Memory B cell (primary cell): Measurements from ENCODE around the gene TDRD1.

Experiments used
- ATAC-seq: fragments of 150-1000 bp; cut with Tn5 transposase; 2 replicates; pipeline ENCODE4 v1.10.0; 2021; ENCODE audit warnings: low read depth, mild to moderate bottlenecking, moderate library complexity
- DNase-seq, 2 donors: peaks; one replicate each; pipeline ENCODE4 v3.0.0; 2022; ENCODE audit warnings: low spot score in 2 of 2
- H3K27ac Mint-ChIP-seq: one replicate; pipeline ENCODE4 v1.8.0; 2022; ENCODE audit warnings: mild to moderate bottlenecking, moderate library complexity, mixed read lengths
- H3K27me3 Mint-ChIP-seq: one replicate; pipeline ENCODE4 v1.8.0; 2022; ENCODE audit warnings: mixed read lengths
- H3K36me3 Mint-ChIP-seq: one replicate; pipeline ENCODE4 v1.8.0; 2022; ENCODE audit warnings: mild to moderate bottlenecking, mixed read lengths
- H3K4me1 Mint-ChIP-seq: one replicate; pipeline ENCODE4 v1.8.0; 2022; ENCODE audit warnings: mixed read lengths
- H3K4me3 Mint-ChIP-seq: one replicate; pipeline ENCODE4 v1.8.0; 2022; ENCODE audit warnings: mild to moderate bottlenecking, moderate library complexity, mixed read lengths
- H3K9me3 Mint-ChIP-seq: one replicate; pipeline ENCODE4 v1.8.0; 2022; ENCODE audit warnings: mixed read lengths

TDRD1 gene

GRCh38 chr10:114255227-114255626 is 76.1 kb downstream of the TDRD1 start:
- no peaks in the 10 kb centered on the region for H3K4me1 Mint-ChIP-seq
- no peaks in the 10 kb centered on the region for H3K36me3 Mint-ChIP-seq
- H3K27me3 Mint-ChIP-seq, result peaks cover 13% of the 10 kb centered on the region
- no peaks in the 10 kb centered on the region for H3K9me3 Mint-ChIP-seq
- DNase-seq, result no peak
- H3K4me3 Mint-ChIP-seq, result no peak overlapping the region
- H3K27ac Mint-ChIP-seq, result no peak overlapping the region
- no peak for ATAC-seq

- H3K27ac Mint-ChIP-seq, result no peak overlapping the region
- H3K36me3 Mint-ChIP-seq, result no peaks in the 10 kb centered on the region
- DNase-seq (no peak), ATAC-seq (no peak)
- no peak overlapping the region for H3K4me3 Mint-ChIP-seq
- H3K27me3 Mint-ChIP-seq, result peaks cover 13% of the 10 kb centered on the region
- no peaks in the 10 kb centered on the region for H3K4me1 Mint-ChIP-seq
- no peaks in the 10 kb centered on the region for H3K9me3 Mint-ChIP-seq
These were observed 77.0 kb downstream of the TDRD1 start for GRCh38 chr10:114256008-114256765.

- Mint-ChIP-seq H3K4me1 (no peaks in the 10 kb centered on the region), H3K27me3 (peaks cover 13% of the 10 kb centered on the region), H3K27ac (no peak overlapping the region), H3K36me3 (no peaks in the 10 kb centered on the region), H3K4me3 (no peak overlapping the region), H3K9me3 (no peaks in the 10 kb centered on the region)
- no peak for ATAC-seq
- DNase-seq, result no peak
These were observed 77.7 kb downstream of the TDRD1 start for GRCh38 chr10:114256822-114257221.

GRCh38 chr10:114257498-114257897 is 78.3 kb downstream of the TDRD1 start:
- peaks cover 11% of the 10 kb centered on the region for H3K27me3 Mint-ChIP-seq
- no peak for DNase-seq
- no peaks in the 10 kb centered on the region for H3K4me1 Mint-ChIP-seq
- no peaks in the 10 kb centered on the region for H3K9me3 Mint-ChIP-seq
- H3K36me3 Mint-ChIP-seq, result no peaks in the 10 kb centered on the region
- H3K27ac Mint-ChIP-seq, result no peak overlapping the region
- no peak overlapping the region for H3K4me3 Mint-ChIP-seq
- ATAC-seq, result no peak

GRCh38 chr10:114258274-114258840 is 79.2 kb downstream of the TDRD1 start:
- H3K4me1 Mint-ChIP-seq, result no peaks in the 10 kb centered on the region
- no peak for DNase-seq
- H3K27ac Mint-ChIP-seq, result no peak overlapping the region

GRCh38 chr10:114259824-114260223 is 80.7 kb downstream of the TDRD1 start:
- Mint-ChIP-seq H3K9me3 (no peaks in the 10 kb centered on the region), H3K36me3 (no peaks in the 10 kb centered on the region), H3K27ac (no peak overlapping the region), H3K4me3 (no peak overlapping the region), H3K27me3 (peaks cover 3% of the 10 kb centered on the region), H3K4me1 (no peaks in the 10 kb centered on the region)
- ATAC-seq (no peak), DNase-seq (no peak)

More at GRCh38 chr10:114258274-114258840, 79.2 kb downstream of the TDRD1 start:
- Mint-ChIP-seq H3K36me3 (no peaks in the 10 kb centered on the region), H3K27me3 (peaks cover 8% of the 10 kb centered on the region), H3K4me3 (no peak overlapping the region), H3K9me3 (no peaks in the 10 kb centered on the region)
- no peak for ATAC-seq

GRCh38 chr10:114260366-114260765 is 81.2 kb downstream of the TDRD1 start:
- no peak overlapping the region for H3K27ac Mint-ChIP-seq
- no peaks in the 10 kb centered on the region for H3K9me3 Mint-ChIP-seq
- no peak overlapping the region for H3K4me3 Mint-ChIP-seq
- no peaks in the 10 kb centered on the region for H3K4me1 Mint-ChIP-seq
- no peaks in the 10 kb centered on the region for H3K27me3 Mint-ChIP-seq
- H3K36me3 Mint-ChIP-seq, result no peaks in the 10 kb centered on the region
- ATAC-seq, result no peak
- no peak for DNase-seq

- no peaks in the 10 kb centered on the region for H3K9me3 Mint-ChIP-seq
- no peaks in the 10 kb centered on the region for H3K4me1 Mint-ChIP-seq
- DNase-seq (no peak), ATAC-seq (no peak)
- H3K27ac Mint-ChIP-seq, result no peak overlapping the region
- H3K4me3 Mint-ChIP-seq, result no peak overlapping the region
- H3K27me3 Mint-ChIP-seq, result peaks cover 3% of the 10 kb centered on the region
- no peaks in the 10 kb centered on the region for H3K36me3 Mint-ChIP-seq
These were observed 81.9 kb downstream of the TDRD1 start for GRCh38 chr10:114261076-114261475.

GRCh38 chr10:114262496-114262895 is 83.3 kb downstream of the TDRD1 start:
- no peak for ATAC-seq

GRCh38 chr10:114265392-114266053 is 86.4 kb downstream of the TDRD1 start:
- Mint-ChIP-seq H3K9me3 (no peaks in the 10 kb centered on the region), H3K4me3 (no peak overlapping the region), H3K4me1 (no peaks in the 10 kb centered on the region), H3K27me3 (peaks cover 5% of the 10 kb centered on the region), H3K36me3 (no peaks in the 10 kb centered on the region), H3K27ac (no peak overlapping the region)
- no peak for DNase-seq
- ATAC-seq, result no peak

More at GRCh38 chr10:114262496-114262895, 83.3 kb downstream of the TDRD1 start:
- Mint-ChIP-seq H3K4me3 (no peak overlapping the region), H3K36me3 (no peaks in the 10 kb centered on the region), H3K4me1 (no peaks in the 10 kb centered on the region), H3K27me3 (peaks cover 3% of the 10 kb centered on the region), H3K27ac (no peak overlapping the region), H3K9me3 (no peaks in the 10 kb centered on the region)
- DNase-seq, result no peak

GRCh38 chr10:114266521-114266920 is 87.4 kb downstream of the TDRD1 start:
- Mint-ChIP-seq H3K27ac (no peak overlapping the region), H3K4me3 (no peak overlapping the region), H3K9me3 (no peaks in the 10 kb centered on the region), H3K27me3 (peaks cover 8% of the 10 kb centered on the region), H3K36me3 (no peaks in the 10 kb centered on the region), H3K4me1 (no peaks in the 10 kb centered on the region)
- ATAC-seq (no peak), DNase-seq (no peak)

GRCh38 chr10:114271075-114271778 is 92.1 kb downstream of the TDRD1 start:
- Mint-ChIP-seq H3K36me3 (no peaks in the 10 kb centered on the region), H3K4me3 (no peak overlapping the region), H3K27ac (no peak overlapping the region), H3K4me1 (no peaks in the 10 kb centered on the region), H3K9me3 (peaks cover 3% of the 10 kb centered on the region), H3K27me3 (peaks cover 13% of the 10 kb centered on the region)
- ATAC-seq, result no peak
- DNase-seq, result no peak

GRCh38 chr10:114271779-114272167 is 92.6 kb downstream of the TDRD1 start:
- Mint-ChIP-seq H3K4me1 (no peaks in the 10 kb centered on the region), H3K27me3 (peaks cover 13% of the 10 kb centered on the region), H3K9me3 (peaks cover 3% of the 10 kb centered on the region), H3K36me3 (no peaks in the 10 kb centered on the region), H3K4me3 (no peak overlapping the region), H3K27ac (no peak overlapping the region)
- no peak for DNase-seq
- ATAC-seq, result no peak

- no peaks in the 10 kb centered on the region for H3K4me1 Mint-ChIP-seq
- H3K36me3 Mint-ChIP-seq, result no peaks in the 10 kb centered on the region
- DNase-seq (no peak), ATAC-seq (no peak)
- H3K4me3 Mint-ChIP-seq, result no peak overlapping the region
- peaks cover 3% of the 10 kb centered on the region for H3K9me3 Mint-ChIP-seq
- no peak overlapping the region for H3K27ac Mint-ChIP-seq
- H3K27me3 Mint-ChIP-seq, result peaks cover 16% of the 10 kb centered on the region
These were observed 93.5 kb downstream of the TDRD1 start for GRCh38 chr10:114272696-114273095.
